Measurements from ENCODE around the gene UBE3C. TPM values are rescaled to one million over a fixed set of nuclear protein-coding genes. Genes with fewer than 3 reads are reported as not detected.

Gene UBE3C
- total RNA-seq, 1 donor from 2014 or later, result 54.2 TPM

GRCh38 chr7:157306846-157307838, 168.4 kb downstream of the UBE3C start:
- DNase-seq (ENCODE audit: low spot score), result no peak
- TF ChIP-seq, protein P1, sequence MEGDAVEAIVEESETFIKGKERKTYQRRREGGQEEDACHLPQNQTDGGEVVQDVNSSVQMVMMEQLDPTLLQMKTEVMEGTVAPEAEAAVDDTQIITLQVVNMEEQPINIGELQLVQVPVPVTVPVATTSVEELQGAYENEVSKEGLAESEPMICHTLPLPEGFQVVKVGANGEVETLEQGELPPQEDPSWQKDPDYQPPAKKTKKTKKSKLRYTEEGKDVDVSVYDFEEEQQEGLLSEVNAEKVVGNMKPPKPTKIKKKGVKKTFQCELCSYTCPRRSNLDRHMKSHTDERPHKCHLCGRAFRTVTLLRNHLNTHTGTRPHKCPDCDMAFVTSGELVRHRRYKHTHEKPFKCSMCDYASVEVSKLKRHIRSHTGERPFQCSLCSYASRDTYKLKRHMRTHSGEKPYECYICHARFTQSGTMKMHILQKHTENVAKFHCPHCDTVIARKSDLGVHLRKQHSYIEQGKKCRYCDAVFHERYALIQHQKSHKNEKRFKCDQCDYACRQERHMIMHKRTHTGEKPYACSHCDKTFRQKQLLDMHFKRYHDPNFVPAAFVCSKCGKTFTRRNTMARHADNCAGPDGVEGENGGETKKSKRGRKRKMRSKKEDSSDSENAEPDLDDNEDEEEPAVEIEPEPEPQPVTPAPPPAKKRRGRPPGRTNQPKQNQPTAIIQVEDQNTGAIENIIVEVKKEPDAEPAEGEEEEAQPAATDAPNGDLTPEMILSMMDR (IDR thresholded peaks at IDR 0.05; ENCODE audit: unreplicated experiment), result no peak
- peak overlapping the region; percentile 52 for H3K27ac Mint-ChIP-seq (ENCODE audit: unreplicated experiment)
- H3K36me3 Mint-ChIP-seq (ENCODE audit: low read depth, unreplicated experiment), result no peaks in the 10 kb centered on the region
- no peaks in the 10 kb centered on the region for H3K9me3 Mint-ChIP-seq (ENCODE audit: unreplicated experiment)
- peaks cover 7% of the 10 kb centered on the region for H3K4me1 Mint-ChIP-seq (ENCODE audit: unreplicated experiment)
- H3K27me3 Mint-ChIP-seq (ENCODE audit: unreplicated experiment), result peaks cover 7% of the 10 kb centered on the region
- no peak overlapping the region for H3K4me3 Mint-ChIP-seq (ENCODE audit: unreplicated experiment)

DNA sequence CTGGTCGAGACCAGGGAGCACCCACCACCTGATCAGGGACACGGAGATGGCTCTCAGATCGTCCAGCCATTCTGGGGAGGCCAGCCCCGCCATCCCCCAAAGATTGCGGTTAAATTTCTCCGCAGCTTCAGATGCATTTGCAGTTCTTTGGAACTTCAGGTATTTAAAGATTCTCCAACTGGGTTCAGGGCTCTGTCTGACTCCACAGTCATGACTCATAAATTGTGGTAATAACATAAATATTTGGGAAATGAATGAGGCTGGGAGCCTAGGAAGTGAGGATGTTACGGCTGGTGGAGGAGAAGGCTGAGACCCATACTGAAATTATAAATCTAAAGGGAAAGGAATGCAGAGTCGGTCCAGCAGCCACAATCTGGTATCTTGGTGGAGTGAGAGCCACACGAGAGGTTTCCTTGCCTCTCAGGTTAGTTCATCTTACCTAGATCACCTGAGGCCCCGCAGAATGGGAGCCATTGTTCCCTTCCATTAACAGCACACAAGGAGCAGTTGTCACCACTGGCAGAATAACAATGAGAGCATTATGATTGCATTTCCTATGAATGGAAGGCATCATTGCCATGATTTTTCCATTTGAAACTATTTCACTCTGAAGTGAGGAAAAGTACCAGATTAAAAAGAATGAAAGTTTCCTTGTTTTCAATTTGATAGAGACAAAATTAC, 171.4 kb downstream of the UBE3C start:
- no peaks in the 10 kb centered on the region for H3K36me3 Mint-ChIP-seq (ENCODE audit: low read depth, unreplicated experiment)
- no peaks in the 10 kb centered on the region for H3K9me3 Mint-ChIP-seq (ENCODE audit: unreplicated experiment)
- no peak overlapping the region for H3K4me3 Mint-ChIP-seq (ENCODE audit: unreplicated experiment)
- H3K4me1 Mint-ChIP-seq (ENCODE audit: unreplicated experiment), result peaks cover 5% of the 10 kb centered on the region
- DNase-seq (ENCODE audit: low spot score), result no peak
- TF ChIP-seq, protein P1 (IDR thresholded peaks at IDR 0.05; ENCODE audit: unreplicated experiment), result no peak
- H3K27me3 Mint-ChIP-seq (ENCODE audit: unreplicated experiment), result peaks cover 2% of the 10 kb centered on the region
- H3K27ac Mint-ChIP-seq (ENCODE audit: unreplicated experiment), result no peak overlapping the region

GRCh38 chr7:157310676-157311185, 172.0 kb downstream of the UBE3C start:
- no peak for DNase-seq (ENCODE audit: low spot score)
- H3K9me3 Mint-ChIP-seq (ENCODE audit: unreplicated experiment), result no peaks in the 10 kb centered on the region
- no peak overlapping the region for H3K4me3 Mint-ChIP-seq (ENCODE audit: unreplicated experiment)
- H3K4me1 Mint-ChIP-seq (ENCODE audit: unreplicated experiment), result peaks cover 5% of the 10 kb centered on the region
- H3K27me3 Mint-ChIP-seq (ENCODE audit: unreplicated experiment), result peaks cover 1% of the 10 kb centered on the region
- H3K36me3 Mint-ChIP-seq (ENCODE audit: low read depth, unreplicated experiment), result no peaks in the 10 kb centered on the region
- no peak overlapping the region for H3K27ac Mint-ChIP-seq (ENCODE audit: unreplicated experiment)
- TF ChIP-seq, protein P1 (IDR thresholded peaks at IDR 0.05; ENCODE audit: unreplicated experiment), result no peak

- no peaks in the 10 kb centered on the region for H3K36me3 Mint-ChIP-seq (ENCODE audit: low read depth, unreplicated experiment)
- H3K27ac Mint-ChIP-seq (ENCODE audit: unreplicated experiment), result no peak overlapping the region
- peaks cover 1% of the 10 kb centered on the region for H3K27me3 Mint-ChIP-seq (ENCODE audit: unreplicated experiment)
- H3K4me3 Mint-ChIP-seq (ENCODE audit: unreplicated experiment), result no peak overlapping the region
- no peaks in the 10 kb centered on the region for H3K9me3 Mint-ChIP-seq (ENCODE audit: unreplicated experiment)
- H3K4me1 Mint-ChIP-seq (ENCODE audit: unreplicated experiment), result peaks cover 5% of the 10 kb centered on the region
- DNase-seq (ENCODE audit: low spot score), result no peak
- TF ChIP-seq, protein P1 (IDR thresholded peaks at IDR 0.05; ENCODE audit: unreplicated experiment), result no peak
Measured at GRCh38 chr7:157312941-157313340, 174.2 kb downstream of the UBE3C start.
